SH-SY5Y (cell line): Measurements from ENCODE around the gene SYT5.

ENCODE experiments used
- GATA2 ChIP-seq: IDR thresholded peaks from 2 replicates; pipeline ENCODE4 v1.6.1; 2011; ENCODE audit warnings: mild to moderate bottlenecking, low read depth, low read length
- GATA3 ChIP-seq: IDR thresholded peaks from 2 replicates; pipeline ENCODE4 v1.6.1; 2011; ENCODE audit warnings: low read depth, mild to moderate bottlenecking, low read length, moderate library complexity

DNA sequence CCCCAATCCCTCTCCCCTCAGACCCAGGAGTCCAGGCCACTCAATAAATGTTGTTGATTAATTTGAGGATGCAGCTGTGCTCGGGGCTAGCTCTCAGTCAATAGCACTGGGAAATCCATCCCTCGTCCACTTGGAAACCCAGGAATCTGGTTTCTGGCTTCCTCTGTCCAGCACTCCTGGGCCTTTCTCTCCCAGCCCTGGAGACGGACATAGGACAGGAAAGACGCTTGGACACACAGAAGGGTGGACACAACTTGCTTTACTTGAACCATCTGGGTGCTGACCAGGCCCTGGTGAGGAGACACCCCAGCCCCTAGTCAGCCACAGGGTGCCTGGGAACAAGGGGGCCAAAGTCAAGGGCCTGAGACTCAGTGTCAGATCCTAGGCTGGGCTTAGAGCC, 21.7 kb downstream of the SYT5 start:
- TF ChIP-seq GATA3 (no peak), GATA2 (no peak)
